D341Med (cell line): Measurements from ENCODE around the gene UBTF.

ENCODE experiments used
- DNase-seq: peaks from one replicate; pipeline ENCODE4 v3.0.0; 2012; ENCODE audit warnings: low spot score

Gene UBTF

DNA sequence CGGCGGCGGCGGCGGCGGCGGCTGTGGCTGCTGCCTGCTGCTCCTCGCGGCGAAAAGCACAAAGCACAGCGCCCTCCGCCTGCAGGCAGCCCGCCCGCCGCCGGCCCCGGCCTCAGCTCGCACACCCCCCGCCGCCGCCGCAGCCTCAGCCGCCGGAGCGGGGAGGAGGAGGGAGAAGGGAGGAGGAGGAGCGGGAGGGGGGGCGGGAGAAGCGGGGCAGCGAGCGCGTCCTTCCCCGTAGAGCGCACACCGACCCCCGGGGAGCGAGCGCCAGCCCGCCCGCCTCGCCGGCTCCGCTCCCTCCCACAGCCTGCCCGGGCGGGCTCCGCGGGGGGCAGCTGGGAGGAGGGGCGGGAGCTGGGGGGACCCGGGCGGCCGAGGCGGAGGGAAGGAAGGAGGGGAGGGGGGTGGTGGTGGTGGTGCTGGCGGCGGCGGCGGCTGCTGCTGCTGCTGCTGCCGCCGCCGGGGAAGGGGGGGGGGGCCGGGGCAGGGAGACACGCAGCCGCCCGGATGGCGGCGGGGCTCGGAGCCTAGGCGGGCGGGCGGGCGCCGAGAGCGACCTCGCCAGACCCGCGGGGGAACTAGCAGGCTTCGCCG, at the start of gene UBTF:
TSS of gene UBTF (minus strand) at position 60 of the 597 bp plus-strand sequence. CDS start 1,446 bp downstream, outside the sequence.
- DNase-seq, result peak; percentile 89

DNA sequence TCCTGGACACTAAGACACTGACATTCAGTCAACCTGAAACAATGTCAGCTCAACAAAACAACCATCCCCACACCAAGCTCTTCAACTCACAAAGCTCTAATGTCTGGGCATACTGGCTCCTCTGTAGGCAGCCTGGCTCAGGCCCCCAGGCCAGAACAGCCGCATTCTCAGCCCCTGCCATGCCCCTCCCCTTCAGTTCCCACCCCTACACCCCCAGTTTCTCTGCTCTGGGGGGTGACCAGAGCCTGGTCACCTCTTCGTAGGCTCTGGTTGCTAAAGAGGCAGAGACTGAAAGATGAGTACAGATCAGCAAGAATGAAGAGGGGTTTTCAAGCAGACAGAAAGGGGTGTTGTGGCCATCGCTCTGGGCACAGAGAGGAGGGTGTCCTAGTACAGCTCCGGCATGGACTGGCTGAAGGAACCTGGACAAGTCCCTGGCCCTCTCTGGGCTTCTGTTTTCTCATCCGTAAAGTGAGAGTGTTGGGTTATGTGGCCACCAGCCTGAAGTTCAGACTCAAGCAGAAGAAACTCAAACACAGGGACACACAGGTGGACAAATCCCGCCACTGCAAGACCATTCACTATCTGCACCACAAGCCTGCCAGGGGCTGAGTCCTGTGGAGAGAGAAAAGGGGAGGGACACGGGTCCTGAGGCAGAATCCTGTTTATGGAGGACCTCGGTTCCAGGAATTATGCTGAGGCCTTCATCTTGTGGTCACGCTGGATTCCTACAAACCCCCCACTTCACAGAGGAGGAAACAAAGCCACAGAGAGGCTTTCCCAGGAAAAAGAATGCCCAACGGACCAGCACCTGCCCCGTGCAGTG, 49.4 kb upstream of the UBTF start:
- DNase-seq, result no peak

DNA sequence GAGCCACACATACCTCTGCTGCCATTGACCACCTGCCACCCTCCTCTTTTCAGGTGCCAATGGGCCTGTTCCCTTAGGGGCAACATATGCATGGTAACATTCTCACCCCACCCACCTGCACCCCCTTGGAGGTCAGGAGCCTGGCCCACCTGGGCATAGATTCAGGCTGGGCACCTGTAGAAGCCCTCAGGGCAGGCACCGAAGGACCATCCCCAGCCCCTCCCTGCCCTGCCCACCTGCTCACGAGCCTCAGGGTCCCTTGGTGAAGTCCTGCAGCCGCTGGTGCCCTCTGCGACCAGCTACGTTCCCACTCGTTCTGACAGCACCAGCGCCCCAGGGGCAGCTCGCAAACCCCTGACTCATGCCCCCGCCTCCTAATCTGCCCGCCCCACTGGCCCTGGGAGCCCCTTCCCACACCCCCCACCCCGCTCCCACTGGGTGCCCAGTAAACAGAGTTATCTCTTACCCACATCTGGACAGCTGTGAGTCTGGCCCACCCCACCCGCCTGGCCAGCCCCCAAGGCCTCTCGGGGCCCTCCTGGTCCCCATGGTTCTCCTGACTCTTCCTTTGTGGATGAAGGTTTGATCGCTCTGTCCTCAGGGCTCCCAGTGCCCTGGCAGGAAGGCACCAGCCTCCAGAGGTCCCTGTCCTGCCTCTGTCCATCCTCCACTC, 48.5 kb upstream of the UBTF start, which contains the start of gene SLC4A1:
TSS of gene SLC4A1 (minus strand) at position 318 of the 673 bp plus-strand sequence. CDS start 5,269 bp downstream, outside the sequence.
- DNase-seq, result no peak

GRCh38 chr17:44267165-44267455, 47.6 kb upstream of the UBTF start:
- DNase-seq, result no peak

GRCh38 chr17:44266402-44267164, 47.1 kb upstream of the UBTF start:
- DNase-seq, result no peak

DNA sequence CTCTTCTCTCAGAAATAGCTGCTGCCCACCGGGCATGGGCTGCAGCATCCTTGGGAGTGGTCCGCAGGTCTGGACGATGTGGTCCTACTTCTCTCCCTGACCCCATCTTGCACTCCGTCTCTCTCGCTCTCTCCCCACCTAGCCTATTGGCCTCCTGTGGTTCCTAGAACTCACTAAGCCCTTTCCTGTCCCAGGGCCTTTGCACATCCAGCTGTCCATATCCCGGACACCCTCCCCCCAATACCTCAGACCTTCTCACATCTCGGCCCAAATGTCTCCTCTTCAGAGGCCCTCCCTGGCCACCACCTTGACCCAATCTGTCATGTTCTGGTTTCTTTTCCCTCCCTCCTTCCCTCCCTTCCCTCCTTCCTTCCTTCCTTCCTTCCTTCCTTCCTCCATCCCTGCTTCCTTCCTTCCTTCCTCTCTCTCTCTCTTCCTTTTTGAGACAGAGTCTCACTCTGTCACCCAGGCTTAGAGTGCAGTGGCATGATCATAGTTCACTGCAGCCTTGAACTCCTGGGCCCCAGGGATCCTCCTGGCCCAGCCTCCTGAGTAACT, 43.9 kb upstream of the UBTF start:
- DNase-seq, result no peak

DNA sequence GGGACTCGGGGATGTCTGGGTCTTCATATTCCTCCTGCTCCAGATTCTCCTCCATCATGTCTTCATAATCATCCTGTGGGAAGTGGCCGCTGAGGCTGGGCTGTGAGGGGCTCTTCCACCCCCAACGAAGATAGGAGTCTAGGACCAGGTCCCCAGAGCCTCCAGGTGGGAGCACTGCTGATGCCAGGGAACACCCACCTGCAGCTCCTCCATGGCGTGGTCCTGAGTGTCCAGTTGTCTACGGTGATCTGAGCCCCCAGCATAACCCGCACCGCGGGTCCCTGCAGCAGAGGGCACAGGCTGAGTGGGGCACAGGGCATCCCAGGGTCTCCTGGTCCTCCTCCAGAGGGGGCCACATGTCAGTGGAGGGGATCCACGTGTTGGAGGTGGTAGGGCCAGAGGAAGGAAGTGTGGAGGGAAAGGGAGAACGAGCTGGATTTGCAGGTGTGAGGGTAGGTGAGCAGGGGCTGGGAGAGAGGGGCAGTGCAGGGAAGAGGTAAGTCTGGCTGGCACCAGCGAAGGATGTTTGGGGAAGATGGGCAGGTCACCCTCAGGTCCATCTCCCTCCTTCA, 43.3 kb upstream of the UBTF start:
- DNase-seq, result no peak

DNA sequence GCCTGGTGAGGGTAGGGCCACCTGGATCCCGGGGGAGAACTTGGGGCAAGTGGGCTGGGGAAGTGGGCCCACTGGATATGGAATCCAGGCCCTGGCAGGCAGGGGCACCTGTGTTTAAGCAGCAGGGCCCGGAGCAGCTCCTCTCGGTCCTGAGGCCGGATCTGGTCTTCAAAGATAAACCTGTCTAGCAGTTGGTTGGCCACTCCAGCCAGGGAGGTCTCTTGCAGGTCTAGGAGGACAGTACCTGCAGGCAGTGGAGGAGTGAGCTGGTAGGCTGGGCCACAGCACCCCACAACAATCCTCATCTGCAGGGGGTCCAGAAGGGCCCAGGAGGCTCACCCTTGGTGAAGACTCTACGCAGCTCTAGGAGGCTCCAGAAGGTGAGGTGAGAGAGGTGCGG, 40.8 kb upstream of the UBTF start:
- no peak for DNase-seq

DNA sequence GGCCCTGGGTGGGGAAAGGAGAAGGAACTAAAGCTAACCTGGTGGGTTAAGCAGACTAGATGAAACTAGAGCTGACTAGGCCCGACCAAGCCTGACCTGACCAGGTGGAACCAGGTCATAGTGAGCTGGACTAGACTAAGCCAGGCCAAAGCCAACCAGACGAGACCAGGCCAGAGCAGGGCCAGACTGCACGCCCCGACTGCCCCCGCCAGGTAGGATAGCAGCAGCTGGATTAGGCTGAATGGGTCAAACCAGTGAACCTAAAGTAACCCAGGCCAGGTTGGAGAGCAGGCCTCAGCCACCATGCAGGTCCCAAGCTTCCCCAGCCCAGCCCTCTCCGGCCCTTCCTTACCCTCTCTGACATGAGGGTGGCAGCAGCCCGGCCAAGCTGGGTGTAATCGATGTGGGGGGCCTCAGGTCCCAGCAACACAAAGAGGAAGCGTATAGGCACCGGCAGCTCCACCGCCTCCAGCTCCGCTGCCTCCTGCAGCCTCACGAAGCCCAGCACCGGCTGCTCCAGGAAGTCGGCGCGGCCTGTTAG, 39.4 kb upstream of the UBTF start:
- no peak for DNase-seq

- DNase-seq, result no peak
These were observed 38.6 kb upstream of the UBTF start for GRCh38 chr17:44257815-44258760.

GRCh38 chr17:44256671-44257070, 37.2 kb upstream of the UBTF start:
- no peak for DNase-seq

DNA sequence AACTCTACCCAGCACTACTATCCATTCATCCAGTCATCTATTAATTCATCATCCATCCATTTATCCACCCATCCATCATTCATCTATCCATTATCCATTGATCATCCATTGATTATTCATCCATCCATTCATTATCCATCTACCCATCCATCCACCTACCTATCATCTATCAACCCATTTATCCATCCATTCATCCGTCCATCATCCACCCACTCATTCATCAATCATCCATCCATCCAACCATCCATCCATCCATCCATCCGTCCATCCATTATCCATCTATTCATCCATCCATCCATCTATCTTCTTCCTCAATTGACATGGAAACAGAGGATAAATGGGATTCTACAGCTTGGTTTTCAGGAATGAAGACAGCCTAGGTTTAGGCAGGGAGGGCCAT, 36.4 kb upstream of the UBTF start:
- DNase-seq, result no peak

GRCh38 chr17:44254361-44255095, 35.1 kb upstream of the UBTF start:
- no peak for DNase-seq

DNA sequence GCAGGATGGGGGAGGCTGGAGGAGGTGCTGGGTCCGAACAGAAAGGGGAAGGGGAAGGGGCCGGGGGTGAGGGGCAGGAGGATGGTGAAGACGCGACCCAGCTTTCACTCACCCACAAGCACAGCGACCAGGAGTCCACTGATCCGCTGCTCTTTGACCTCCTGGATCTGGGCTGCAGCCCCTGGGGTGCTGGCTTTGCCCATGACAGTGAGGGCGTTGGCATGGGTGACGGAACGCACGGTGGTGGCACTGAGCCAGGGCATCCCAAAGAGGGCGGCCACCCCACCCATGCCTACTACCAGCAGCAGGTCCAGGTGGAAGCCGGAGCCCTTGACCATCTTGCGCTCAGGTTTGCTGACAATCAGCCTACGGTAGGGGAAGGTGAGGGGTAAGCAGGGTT, 33.5 kb upstream of the UBTF start:
- DNase-seq, result no peak

GRCh38 chr17:44251062-44251461, 31.6 kb upstream of the UBTF start:
- no peak for DNase-seq

GRCh38 chr17:44249501-44250246, 30.2 kb upstream of the UBTF start:
- DNase-seq, result no peak

DNA sequence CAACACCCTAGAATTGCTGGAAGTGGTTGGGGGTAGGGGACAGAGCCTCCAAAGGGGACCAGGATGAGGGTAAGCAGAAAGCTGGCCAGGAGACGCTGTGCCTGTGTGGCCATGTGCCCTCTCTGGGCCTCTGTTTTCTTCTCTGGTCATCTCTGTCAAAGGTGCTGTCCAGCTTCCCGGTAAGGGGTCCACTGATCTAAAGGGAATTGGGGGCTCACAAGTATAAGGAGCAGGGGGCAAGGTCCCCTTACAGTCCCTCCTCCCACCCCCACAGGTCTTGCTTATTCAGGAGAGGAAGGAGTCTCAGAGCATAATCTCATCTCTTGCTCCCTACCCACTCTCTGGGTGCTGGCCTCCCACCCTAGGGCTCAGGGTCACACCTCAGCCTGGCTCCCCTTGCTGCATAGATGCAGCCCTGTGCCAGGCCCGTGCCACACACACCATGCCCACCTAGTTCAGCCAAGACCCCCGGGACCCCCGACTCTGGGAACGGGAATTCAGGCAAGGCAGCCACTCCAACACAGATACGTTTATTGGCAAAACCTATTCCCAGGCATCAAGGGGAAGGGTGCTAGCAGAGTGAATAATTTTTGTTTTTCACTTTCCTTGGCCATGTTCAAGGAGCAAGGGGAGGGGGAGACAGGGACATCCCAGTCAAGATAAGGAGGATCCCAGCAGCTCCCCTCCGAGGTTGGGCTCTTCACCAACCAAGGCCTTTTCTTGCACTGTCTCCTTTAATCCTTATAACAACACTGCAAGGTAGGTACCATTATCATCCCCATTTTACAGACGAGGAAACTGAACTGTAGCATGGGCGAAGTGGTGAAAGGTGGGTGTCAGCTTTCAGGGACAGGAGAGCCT, 28.6 kb upstream of the UBTF start:
- DNase-seq, result no peak

DNA sequence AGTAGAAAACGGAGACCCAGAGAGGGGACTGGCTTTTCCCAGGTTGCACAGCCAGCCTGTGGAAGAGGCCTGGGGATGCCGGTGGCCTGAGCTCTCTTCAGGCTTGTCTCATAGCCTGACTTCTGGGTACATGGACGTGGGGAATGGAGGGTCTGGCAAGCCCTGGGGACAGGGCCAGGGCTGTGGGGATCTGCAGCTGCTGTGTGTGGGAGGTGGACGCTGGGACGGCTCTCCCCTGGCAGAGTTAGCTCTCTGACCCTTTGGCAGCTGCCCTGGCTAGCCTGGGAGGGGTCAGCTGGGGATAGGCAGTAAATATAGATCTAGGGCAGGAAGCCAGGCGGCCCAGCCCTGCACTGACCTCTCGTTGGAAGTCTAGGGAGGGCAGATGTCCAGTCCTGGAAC, 28.0 kb upstream of the UBTF start:
- DNase-seq, result no peak
